Measurements from ENCODE around the gene NAP1L5.

- no peak for TF ChIP-seq ZNF248 (tag by site-specific recombination; IDR thresholded peaks at IDR 0.05)
- TF ChIP-seq TCF7L2 (IDR thresholded peaks at IDR 0.05; ENCODE audit: borderline replicate concordance, low read depth, low read length): no peak
- TF ChIP-seq, protein P1, sequence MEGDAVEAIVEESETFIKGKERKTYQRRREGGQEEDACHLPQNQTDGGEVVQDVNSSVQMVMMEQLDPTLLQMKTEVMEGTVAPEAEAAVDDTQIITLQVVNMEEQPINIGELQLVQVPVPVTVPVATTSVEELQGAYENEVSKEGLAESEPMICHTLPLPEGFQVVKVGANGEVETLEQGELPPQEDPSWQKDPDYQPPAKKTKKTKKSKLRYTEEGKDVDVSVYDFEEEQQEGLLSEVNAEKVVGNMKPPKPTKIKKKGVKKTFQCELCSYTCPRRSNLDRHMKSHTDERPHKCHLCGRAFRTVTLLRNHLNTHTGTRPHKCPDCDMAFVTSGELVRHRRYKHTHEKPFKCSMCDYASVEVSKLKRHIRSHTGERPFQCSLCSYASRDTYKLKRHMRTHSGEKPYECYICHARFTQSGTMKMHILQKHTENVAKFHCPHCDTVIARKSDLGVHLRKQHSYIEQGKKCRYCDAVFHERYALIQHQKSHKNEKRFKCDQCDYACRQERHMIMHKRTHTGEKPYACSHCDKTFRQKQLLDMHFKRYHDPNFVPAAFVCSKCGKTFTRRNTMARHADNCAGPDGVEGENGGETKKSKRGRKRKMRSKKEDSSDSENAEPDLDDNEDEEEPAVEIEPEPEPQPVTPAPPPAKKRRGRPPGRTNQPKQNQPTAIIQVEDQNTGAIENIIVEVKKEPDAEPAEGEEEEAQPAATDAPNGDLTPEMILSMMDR (tag by site-specific recombination; IDR thresholded peaks at IDR 0.05): no peak
- no peak for TF ChIP-seq ZNF221 (tag by site-specific recombination; IDR thresholded peaks at IDR 0.05; ENCODE audit: borderline replicate concordance)
- no peak for TF ChIP-seq SETDB1 (IDR thresholded peaks at IDR 0.05; ENCODE audit: insufficient read length, low read length)
- no peak for TF ChIP-seq INSM2 (tag by site-specific recombination; IDR thresholded peaks at IDR 0.05)
- no peak for TF ChIP-seq ZNF426 (tag by site-specific recombination; IDR thresholded peaks at IDR 0.05)
- TF ChIP-seq ZNF350 (tag by site-specific recombination; IDR thresholded peaks at IDR 0.05): no peak
- no peak for TF ChIP-seq ZNF521 (tag by site-specific recombination; IDR thresholded peaks at IDR 0.05)
- TF ChIP-seq ZNF473 (tag by site-specific recombination; IDR thresholded peaks at IDR 0.05): no peak
- TF ChIP-seq, protein P2, sequence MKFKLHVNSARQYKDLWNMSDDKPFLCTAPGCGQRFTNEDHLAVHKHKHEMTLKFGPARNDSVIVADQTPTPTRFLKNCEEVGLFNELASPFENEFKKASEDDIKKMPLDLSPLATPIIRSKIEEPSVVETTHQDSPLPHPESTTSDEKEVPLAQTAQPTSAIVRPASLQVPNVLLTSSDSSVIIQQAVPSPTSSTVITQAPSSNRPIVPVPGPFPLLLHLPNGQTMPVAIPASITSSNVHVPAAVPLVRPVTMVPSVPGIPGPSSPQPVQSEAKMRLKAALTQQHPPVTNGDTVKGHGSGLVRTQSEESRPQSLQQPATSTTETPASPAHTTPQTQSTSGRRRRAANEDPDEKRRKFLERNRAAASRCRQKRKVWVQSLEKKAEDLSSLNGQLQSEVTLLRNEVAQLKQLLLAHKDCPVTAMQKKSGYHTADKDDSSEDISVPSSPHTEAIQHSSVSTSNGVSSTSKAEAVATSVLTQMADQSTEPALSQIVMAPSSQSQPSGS (tag by site-specific recombination; IDR thresholded peaks at IDR 0.05; ENCODE audit: low read depth): no peak
- TF ChIP-seq SCRT2 (tag by site-specific recombination; IDR thresholded peaks at IDR 0.05): no peak
- no peak for TF ChIP-seq ZBTB44 (tag by site-specific recombination; IDR thresholded peaks at IDR 0.05)
- TF ChIP-seq ZNF335 (tag by site-specific recombination; conservative IDR thresholded peaks at IDR 0.05): no peak
Measured at GRCh38 chr4:88725986-88726385, 28.4 kb upstream of the NAP1L5 start.
